A549 (cell line): ENCODE results near the gene NMNAT2.

ENCODE experiments used
- ELK1 ChIP-seq: fragments of 150-350 bp; IDR thresholded peaks from 2 replicates; pipeline ENCODE4 v1.6.1; 2014; ENCODE audit warnings: low read depth, mild to moderate bottlenecking, low read length
- JUN ChIP-seq, 2 experiments: fragments of >200 bp; sonication (Bioruptor Twin); formaldehyde crosslinking; IDR thresholded peaks; 2 replicates in 1 of 2; 3 replicates in 1 of 2; pipeline ENCODE4 v1.6.1; 2016 to 2017
- NFE2L2 ChIP-seq: fragments of 150-350 bp; conservative IDR thresholded peaks from 2 replicates; pipeline ENCODE4 v1.6.1; 2014; ENCODE audit warnings: low read length
- TF ChIP-seq, protein P1 (sequence below): fragments of >200 bp; sonication (Bioruptor Twin); formaldehyde crosslinking; IDR thresholded peaks from 3 replicates; pipeline ENCODE4 v1.5.1; 2016

DNA sequence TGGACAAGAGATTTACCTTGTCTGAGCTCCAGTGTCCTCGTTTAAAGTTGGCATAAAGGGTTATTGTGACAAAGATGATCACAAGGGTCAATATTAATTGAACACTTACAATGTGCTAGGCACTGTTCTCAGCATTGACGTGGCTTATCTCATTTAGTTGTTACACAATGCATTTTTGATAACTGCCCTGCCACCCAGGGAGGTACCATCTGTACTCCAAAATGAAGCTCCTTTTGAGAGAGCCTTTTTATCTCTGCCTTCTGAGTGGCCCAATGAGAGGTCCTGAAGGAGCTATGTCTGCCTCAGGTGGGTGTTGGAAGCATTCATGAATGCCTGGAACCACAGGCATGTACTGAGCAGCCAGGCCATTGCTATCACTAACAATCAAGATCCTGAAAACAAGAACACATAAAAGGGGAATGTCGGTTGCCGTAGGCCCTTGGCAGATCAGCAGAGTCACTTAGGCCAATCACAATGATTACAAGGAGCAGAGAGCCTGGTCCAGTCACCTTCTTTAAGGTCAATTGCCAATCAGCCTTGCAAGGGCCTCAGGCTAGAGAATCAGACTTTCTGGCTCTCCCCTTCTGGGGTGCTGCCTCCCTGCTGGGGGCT lies 78.5 kb downstream of the NMNAT2 start:
- TF ChIP-seq NFE2L2 (no peak), JUN (IDR thresholded peaks at IDR 0.05) (no peak), ELK1 (no peak)
- TF ChIP-seq, protein P1, sequence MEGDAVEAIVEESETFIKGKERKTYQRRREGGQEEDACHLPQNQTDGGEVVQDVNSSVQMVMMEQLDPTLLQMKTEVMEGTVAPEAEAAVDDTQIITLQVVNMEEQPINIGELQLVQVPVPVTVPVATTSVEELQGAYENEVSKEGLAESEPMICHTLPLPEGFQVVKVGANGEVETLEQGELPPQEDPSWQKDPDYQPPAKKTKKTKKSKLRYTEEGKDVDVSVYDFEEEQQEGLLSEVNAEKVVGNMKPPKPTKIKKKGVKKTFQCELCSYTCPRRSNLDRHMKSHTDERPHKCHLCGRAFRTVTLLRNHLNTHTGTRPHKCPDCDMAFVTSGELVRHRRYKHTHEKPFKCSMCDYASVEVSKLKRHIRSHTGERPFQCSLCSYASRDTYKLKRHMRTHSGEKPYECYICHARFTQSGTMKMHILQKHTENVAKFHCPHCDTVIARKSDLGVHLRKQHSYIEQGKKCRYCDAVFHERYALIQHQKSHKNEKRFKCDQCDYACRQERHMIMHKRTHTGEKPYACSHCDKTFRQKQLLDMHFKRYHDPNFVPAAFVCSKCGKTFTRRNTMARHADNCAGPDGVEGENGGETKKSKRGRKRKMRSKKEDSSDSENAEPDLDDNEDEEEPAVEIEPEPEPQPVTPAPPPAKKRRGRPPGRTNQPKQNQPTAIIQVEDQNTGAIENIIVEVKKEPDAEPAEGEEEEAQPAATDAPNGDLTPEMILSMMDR: no peak
